DOHH2 (cell line): ENCODE measurements around the gene HS3ST6.
"Not testable (repeated sequence)": the region's sequence is repeated elsewhere in the genome, so short reads cannot be mapped to it uniquely, and the experiment has no call there.

Source experiments
- H3F3A ChIP-seq: fragments of 200-600 bp; sonication (generic), shearing (Covaris generic); 2 replicates; pipeline ENCODE4 v1.6.0; 2016; ENCODE audit warnings: antibody characterized with exemption, mild to moderate bottlenecking; ENCODE audit not compliant: control insufficient read depth, insufficient read depth
- H3K27ac ChIP-seq: fragments of 200-600 bp; sonication (generic); 2 replicates; pipeline ENCODE4 v1.5.1; 2014; ENCODE audit warnings: low read depth, mild to moderate bottlenecking, low read length, moderate library complexity
- H3K27me3 ChIP-seq: fragments of 200-600 bp; sonication (generic); 2 replicates; pipeline ENCODE4 v1.6.1; 2014; ENCODE audit warnings: mild to moderate bottlenecking, low read length, mixed read lengths; ENCODE audit not compliant: control insufficient read depth
- H3K36me3 ChIP-seq: fragments of 200-600 bp; sonication (generic); 2 replicates; pipeline ENCODE4 v1.6.1; 2014; ENCODE audit warnings: mild to moderate bottlenecking, low read length, moderate library complexity, mixed read lengths; ENCODE audit not compliant: control insufficient read depth
- H3K4me1 ChIP-seq: fragments of 200-600 bp; sonication (generic); 2 replicates; pipeline ENCODE4 v1.6.1; 2014; ENCODE audit warnings: mild to moderate bottlenecking, low read length, mixed read lengths; ENCODE audit not compliant: control insufficient read depth
- H3K4me2 ChIP-seq: fragments of 200-600 bp; sonication (generic); 2 replicates; pipeline ENCODE4 v1.6.0; 2014; ENCODE audit warnings: mild to moderate bottlenecking, low read length, moderate library complexity
- H3K4me3 ChIP-seq: fragments of 200-600 bp; sonication (generic); 2 replicates; pipeline ENCODE4 v1.5.1; 2014; ENCODE audit warnings: mild to moderate bottlenecking, low read length, mixed read lengths
- H3K79me2 ChIP-seq: fragments of 200-600 bp; sonication (generic); 2 replicates; pipeline ENCODE4 v1.6.1; 2014; ENCODE audit warnings: mild to moderate bottlenecking, low read length, mixed read lengths; ENCODE audit not compliant: control insufficient read depth
- H3K9me2 ChIP-seq: fragments of 200-600 bp; sonication (generic); replicated peaks from 2 replicates; pipeline ENCODE4 v1.6.1; 2014; ENCODE audit warnings: mild to moderate bottlenecking, low read length, mixed read lengths; ENCODE audit not compliant: control insufficient read depth
- H3K9me3 ChIP-seq: fragments of 200-600 bp; sonication (generic); 2 replicates; pipeline ENCODE4 v1.6.1; 2014; ENCODE audit warnings: antibody characterized with exemption, low read length, mixed read lengths; ENCODE audit not compliant: control insufficient read depth, insufficient read depth
- H4K20me1 ChIP-seq: fragments of 200-600 bp; sonication (generic); 2 replicates; pipeline ENCODE4 v1.6.0; 2014; ENCODE audit warnings: low read depth, mild to moderate bottlenecking, antibody characterized with exemption, low read length, moderate library complexity; ENCODE audit not compliant: control insufficient read depth, insufficient read depth
- EZH2phosphoT487 ChIP-seq: fragments of 200-600 bp; sonication (generic); IDR thresholded peaks from 2 replicates; pipeline ENCODE4 v1.6.1; 2017; ENCODE audit warnings: borderline replicate concordance, mild to moderate bottlenecking, antibody characterized with exemption, low read length, moderate library complexity, mixed read lengths
- TF ChIP-seq, protein P1 (sequence below): fragments of 200-600 bp; sonication (generic); IDR thresholded peaks from one replicate; pipeline ENCODE4 v1.5.1; 2014; ENCODE audit warnings: antibody characterized with exemption, mild to moderate bottlenecking, low read depth, low read length; ENCODE audit not compliant: poor library complexity, severe bottlenecking

The HS3ST6 gene

DNA sequence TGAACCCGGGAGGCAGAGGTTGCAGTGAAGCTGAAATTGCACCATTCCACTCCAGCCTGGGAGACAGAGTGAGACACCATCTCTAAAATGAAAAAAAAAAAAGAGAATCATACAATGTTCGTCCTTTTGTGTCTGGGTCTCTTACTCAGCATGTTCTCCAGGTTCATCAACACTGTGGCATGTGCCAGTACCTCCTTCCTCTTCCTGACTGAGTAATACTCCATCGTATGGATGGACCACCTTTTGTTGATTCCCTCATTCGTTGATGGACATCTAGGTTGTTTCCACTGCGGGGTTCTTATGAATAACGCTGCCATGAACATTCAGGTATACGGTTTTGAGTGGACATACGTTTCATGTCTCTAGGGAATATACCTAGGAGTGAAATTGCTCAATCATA lies 4.1 kb upstream of the HS3ST6 start:
- no peaks in the 10 kb centered on the region for H3K27me3 ChIP-seq
- H3K4me1 ChIP-seq: no peaks in the 10 kb centered on the region
- H3K36me3 ChIP-seq: no peaks in the 10 kb centered on the region
- no peaks in the 10 kb centered on the region for H3K79me2 ChIP-seq
- H3K27ac ChIP-seq: no peak overlapping the region
- no peaks in the 10 kb centered on the region for H4K20me1 ChIP-seq
- no peak overlapping the region for H3K4me2 ChIP-seq
- H3K9me2 ChIP-seq: no peaks in the 10 kb centered on the region
- no peak overlapping the region for H3K4me3 ChIP-seq
- no peaks in the 10 kb centered on the region for H3K9me3 ChIP-seq
- TF ChIP-seq, protein P1, sequence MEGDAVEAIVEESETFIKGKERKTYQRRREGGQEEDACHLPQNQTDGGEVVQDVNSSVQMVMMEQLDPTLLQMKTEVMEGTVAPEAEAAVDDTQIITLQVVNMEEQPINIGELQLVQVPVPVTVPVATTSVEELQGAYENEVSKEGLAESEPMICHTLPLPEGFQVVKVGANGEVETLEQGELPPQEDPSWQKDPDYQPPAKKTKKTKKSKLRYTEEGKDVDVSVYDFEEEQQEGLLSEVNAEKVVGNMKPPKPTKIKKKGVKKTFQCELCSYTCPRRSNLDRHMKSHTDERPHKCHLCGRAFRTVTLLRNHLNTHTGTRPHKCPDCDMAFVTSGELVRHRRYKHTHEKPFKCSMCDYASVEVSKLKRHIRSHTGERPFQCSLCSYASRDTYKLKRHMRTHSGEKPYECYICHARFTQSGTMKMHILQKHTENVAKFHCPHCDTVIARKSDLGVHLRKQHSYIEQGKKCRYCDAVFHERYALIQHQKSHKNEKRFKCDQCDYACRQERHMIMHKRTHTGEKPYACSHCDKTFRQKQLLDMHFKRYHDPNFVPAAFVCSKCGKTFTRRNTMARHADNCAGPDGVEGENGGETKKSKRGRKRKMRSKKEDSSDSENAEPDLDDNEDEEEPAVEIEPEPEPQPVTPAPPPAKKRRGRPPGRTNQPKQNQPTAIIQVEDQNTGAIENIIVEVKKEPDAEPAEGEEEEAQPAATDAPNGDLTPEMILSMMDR: no peak
- no peak for TF ChIP-seq EZH2phosphoT487
- H3F3A ChIP-seq: no peaks in the 10 kb centered on the region

DNA sequence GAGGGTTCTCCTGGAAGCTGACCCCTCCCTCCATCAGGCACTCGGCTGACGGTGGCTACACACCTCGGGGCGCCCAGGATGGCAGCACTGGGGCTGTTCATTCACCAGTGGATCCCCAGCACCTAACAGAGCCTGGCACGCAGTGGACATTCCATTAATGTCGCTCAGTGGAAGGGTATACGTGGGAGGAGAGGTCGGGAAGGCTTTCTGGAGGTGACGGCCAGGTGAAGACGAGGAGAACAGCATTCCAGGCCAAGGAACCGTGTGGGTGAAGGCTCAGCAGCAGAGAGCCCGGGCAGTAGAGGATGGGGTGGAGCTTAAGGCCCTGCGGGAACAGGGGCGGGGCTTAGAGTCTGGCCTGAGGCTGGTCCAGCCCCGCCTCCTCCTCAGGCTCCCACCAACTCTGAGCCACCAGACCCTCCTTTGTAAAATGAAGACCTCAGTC lies 2.5 kb upstream of the HS3ST6 start:
- TF ChIP-seq, protein P1: no peak
- no peak for TF ChIP-seq EZH2phosphoT487
- H3F3A ChIP-seq: no peaks in the 10 kb centered on the region
- H3K36me3 ChIP-seq: no peaks in the 10 kb centered on the region
- H3K27ac ChIP-seq: no peak overlapping the region
- H3K79me2 ChIP-seq: no peaks in the 10 kb centered on the region
- no peaks in the 10 kb centered on the region for H3K4me1 ChIP-seq
- H4K20me1 ChIP-seq: no peaks in the 10 kb centered on the region
- H3K4me3 ChIP-seq: no peak overlapping the region
- no peak overlapping the region for H3K4me2 ChIP-seq
- H3K9me3 ChIP-seq: no peaks in the 10 kb centered on the region
- H3K9me2 ChIP-seq: no peaks in the 10 kb centered on the region
- no peaks in the 10 kb centered on the region; the same call in 1 of the 2 replicates for H3K27me3 ChIP-seq

DNA sequence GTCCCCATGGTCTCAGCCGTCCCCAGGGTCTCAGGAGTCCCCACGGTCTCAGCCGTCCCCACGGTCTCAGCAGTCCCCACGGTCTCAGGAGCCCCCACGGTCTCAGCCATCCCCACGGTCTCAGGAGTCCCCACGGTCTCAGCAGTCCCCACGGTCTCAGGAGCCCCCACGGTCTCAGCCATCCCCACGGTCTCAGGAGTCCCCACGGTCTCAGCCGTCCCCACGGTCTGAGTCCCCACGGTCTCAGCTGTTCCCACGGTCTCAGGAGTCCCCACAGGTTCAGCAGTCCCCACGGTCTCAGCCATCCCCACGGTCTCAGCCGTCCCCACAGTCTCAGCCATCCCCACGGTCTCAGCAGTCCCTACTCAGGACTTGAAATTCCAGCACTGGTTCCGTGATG lies 1.9 kb upstream of the HS3ST6 start:
- H3K79me2 ChIP-seq, H3K4me1 ChIP-seq, H3K27me3 ChIP-seq, H3K4me2 ChIP-seq, H3K36me3 ChIP-seq, H4K20me1 ChIP-seq, H3K27ac ChIP-seq, H3K9me3 ChIP-seq, H3F3A ChIP-seq, H3K4me3 ChIP-seq, H3K9me2 ChIP-seq: not testable (repeated sequence)

DNA sequence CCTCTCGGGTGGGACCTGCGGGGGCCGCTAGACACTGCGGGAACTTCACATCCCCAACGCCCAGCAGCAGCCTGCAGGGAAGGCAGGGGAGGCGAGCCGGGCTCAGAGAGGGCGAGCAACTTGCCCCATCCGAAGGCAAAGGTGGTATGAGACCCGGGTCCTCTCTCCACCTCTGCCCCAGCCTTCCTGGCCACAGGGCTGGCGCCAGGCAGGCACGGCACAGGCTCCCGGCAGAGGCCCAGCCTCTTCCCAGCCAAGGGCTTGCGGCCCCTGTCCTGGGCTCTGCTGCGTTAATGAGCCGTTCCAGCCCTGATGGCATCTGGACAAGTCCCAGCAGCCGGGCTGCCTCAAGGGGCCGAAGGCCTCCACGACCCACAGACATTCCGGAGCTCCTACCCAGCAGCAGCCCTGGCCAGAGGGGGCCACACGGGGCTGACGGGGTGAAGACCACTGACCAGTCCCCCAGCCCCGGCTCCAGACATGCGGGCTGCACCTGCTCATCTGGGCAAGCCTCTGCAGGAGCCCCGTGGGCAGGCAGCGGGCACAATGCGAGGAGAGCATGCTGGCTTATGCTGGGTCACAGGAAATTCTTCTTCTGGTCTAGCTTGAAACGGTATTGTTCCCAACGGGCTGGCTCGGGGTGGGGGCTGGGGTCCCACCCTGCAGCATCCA lies 1.2 kb upstream of the HS3ST6 start:
- no peaks in the 10 kb centered on the region for H3K79me2 ChIP-seq
- H3K36me3 ChIP-seq: no peaks in the 10 kb centered on the region
- H3K9me3 ChIP-seq: no peaks in the 10 kb centered on the region
- no peaks in the 10 kb centered on the region for H3K4me1 ChIP-seq
- TF ChIP-seq, protein P1: no peak
- no peak for TF ChIP-seq EZH2phosphoT487
- H3F3A ChIP-seq: no peaks in the 10 kb centered on the region
- H3K4me2 ChIP-seq: no peak overlapping the region
- no peaks in the 10 kb centered on the region; the same call in 1 of the 2 replicates for H3K27me3 ChIP-seq
- no peaks in the 10 kb centered on the region for H4K20me1 ChIP-seq
- no peaks in the 10 kb centered on the region for H3K9me2 ChIP-seq
- H3K4me3 ChIP-seq: no peak overlapping the region
- no peak overlapping the region for H3K27ac ChIP-seq
